Dedifferentiated amniotic fluid mesenchymal stem cell (primary cell): Measurements from ENCODE around the gene COA7.
A peak's percentile ranks its signal among the peaks of the same experiment; 100 is the strongest.
"Not testable (repeated sequence)": the region's sequence is repeated elsewhere in the genome, so short reads cannot be mapped to it uniquely, and the experiment has no call there.

Source experiments
- DNase-seq: peaks from one replicate; pipeline ENCODE4 v3.0.0-alpha.2; 2016; ENCODE audit errors: extremely low spot score

COA7 gene

DNA sequence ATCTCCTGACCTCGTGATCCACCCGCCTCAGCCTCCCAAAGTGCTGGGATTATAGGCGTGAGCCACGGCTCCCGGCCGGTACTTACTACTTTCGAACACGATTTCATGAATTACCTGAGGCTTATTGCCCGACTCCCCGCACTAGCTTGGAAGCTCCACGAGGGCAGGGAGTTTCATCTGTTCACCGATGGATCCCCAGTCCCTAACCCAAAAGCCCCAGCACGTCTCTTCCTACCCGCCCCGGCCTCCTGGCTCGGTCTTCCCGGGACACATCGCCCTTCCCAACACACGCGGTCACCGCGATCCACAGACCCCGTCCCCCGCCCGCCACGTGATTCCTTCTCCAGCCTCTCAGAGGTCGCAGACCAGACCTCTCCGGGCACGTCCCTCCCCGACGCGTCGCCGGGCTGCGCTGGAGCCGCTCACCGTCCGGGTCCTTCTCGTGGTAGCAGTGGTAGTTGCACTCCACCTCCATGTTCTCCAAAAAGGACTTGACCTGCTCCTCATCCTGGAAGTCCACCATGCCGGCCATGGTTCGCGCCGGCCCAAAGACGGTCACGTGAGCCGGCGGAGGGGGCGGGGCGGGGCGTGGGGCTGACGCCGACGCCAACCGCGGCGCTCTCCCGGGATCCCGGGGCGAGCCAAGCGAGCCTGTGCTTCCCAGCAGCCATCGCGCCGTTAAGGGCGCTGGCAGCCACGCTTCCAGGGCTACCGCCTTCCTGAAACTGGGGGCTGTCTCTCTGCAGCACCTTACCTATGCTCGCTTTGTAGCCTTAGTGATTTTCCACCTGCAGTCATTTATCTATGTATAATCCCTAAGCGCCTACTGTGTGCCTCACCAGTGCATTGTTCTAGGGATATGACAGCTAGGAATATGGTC, at the start of gene COA7:
Gene COA7, minus strand, starts transcription at position 553 of the 880 bp plus-strand sequence. Its CDS starts 21 bp downstream, at position 532.
- peak; percentile 67 for DNase-seq

DNA sequence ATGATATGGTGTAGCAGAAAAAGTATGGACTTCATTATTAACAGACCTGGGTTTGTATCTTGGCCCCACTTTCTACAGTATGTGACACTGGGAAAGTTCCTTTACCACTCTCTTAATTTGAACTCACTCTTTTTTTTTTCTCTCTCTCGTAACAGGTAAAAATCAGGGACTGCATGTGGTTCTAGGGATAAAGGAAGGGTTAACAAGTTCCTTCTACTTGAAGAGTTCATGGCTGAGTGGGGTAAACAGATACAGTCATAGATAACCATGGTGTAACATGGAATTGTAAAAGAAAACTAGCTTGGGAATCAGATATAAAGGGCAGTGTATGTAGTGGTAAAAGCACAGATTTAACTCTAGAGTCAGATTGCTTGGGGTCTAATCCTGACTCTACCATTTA, 49.3 kb upstream of the COA7 start:
- DNase-seq: no peak

DNA sequence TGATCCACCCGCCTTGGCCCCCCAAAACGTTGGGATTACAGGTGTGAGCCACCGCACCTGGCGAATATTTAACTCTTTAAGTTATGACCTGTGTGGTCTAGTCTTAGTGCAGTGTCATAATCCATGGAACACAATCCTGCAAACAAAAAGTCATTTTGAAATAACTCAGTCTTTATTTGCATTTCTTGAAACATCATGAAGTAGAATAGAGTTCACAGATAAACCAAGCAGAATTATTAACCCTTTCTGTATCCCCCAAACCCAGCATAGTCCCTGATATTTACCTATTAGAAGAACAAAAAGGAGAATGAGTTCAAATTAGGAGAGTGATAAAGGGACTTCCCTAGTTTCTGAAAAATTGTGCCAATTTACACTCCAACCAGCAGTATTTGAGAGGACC, 48.0 kb upstream of the COA7 start:
- DNase-seq: no peak

DNA sequence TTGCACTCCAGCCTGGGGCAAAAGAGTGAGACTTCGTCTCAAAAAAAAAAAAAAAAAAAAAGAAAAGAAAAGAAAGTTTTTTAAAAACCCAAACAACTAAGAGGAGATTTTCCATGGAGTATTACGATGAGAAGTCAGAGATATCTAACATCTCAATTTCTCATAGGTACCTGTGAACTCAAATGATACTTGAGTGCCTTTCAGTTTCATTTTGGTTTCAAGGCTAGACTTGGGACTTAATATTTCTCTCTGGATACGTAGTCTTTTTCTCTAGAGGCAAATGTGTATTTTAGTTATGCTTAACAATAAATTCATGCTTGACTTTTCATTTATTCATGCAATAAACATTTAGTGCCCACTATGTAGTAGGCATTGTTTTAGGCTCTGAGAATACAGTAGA, 43.1 kb upstream of the COA7 start:
- DNase-seq: no peak

DNA sequence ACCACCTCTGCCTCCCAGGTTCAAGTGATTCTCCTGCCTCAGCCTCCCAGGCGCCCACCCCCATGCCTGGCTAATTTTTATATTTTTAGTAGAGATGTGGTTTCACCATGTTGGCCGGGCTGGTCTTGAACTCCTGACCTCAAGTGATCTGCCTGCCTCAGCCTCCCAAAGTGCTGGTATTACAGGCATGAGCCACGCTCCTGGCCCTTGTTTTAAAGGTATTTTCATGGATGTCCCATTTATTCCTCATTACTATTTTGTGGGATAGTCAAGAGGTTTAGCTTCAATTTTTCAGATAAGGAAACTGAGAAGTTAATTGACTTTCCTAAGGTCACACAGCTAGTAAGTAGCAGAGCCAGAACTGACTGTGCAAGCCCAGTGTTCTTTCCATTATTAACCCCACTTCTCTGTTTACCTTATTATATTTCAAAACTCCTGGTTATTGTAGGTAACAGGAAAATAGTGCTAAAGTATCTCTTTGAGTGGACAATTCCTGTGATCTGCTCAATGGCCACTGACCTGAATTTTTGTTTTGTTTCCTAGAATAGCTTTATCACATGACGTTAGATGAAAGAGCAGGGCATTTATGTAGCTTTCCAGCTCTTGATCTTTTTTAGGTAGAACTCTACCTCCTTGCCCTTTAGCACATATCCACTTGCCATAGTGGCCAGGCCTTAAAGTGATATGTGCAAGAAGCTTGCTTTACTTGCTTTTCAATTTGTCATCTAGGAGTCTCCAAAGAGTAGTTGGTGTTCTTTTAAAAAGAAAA, 41.7 kb upstream of the COA7 start:
- no peak for DNase-seq

DNA sequence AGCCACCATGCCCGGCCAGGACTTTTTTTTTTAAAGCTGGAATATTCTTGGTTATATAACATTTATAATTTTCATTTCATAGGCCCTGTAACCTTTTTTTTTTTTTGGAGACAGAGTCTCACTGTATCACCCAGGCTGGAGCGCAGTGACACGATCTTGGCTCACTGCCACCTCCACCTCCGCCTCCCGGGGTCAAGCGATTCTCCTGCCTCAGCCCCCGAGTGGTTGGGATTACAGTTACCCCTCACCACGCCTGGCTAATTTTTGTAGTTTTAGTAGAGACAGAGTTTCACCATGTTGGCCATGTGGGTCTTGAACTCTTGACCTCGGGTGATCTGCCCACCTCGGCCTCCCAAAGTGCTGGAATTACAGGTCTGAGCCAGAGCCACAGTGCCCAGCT, 40.7 kb upstream of the COA7 start:
- DNase-seq: no peak

DNA sequence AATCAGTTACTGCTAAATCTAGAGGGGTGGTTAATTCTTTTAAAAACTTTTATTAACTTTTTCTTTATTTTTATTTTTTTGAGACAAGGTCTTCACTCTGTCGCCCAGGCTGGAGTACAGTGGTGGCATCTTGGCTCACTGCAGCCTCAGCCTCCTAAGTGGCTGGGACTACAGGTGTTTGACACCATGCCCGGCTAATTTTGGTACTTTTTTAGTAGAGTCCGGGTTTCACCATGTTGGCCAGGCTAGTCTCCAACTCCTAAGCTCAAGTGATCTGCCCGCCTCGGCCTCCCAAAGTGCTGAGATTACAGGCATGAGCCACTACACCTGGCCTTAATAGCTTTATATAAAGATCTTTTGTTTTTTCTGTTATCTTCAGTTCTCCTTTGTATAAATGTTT, 40.0 kb upstream of the COA7 start:
- DNase-seq: no peak

DNA sequence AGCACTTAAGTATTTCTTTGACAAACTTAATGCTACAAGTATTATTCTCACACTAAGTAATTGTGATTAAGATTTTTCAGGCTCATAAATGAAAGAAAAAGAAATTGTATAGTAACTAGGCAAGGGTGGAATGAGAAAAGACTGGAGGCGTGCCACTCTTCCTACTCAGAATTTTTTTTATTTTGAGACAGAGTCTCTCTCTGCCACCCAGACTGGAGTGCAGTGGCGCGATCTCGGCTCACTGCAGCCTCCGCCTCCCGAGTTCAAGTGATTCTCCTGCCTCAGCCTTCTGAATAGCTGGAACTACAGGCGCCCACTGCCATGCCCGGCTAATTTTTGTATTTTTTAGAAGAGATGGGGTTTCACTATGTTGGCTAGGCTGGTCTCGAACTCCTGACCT, 37.2 kb upstream of the COA7 start:
- DNase-seq: not testable (repeated sequence)

DNA sequence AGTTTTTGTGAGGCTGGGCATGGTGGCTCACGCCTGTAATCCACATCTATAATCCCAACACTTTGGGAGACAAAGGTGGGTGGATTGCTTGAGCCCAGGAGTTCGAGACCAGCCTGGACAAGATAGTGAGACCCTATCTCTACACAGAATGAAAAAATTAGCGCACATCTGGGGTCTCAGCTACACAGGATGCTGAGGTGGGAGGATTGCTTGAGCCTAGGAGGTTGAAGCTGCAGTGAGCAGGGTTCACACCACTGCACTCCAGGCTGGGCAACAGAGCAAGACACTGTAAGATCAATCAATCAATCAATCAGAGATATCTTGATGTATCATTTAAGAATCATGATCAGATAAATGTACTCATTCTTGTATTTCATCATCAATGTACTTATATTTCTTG, 35.2 kb upstream of the COA7 start:
- DNase-seq: no peak

DNA sequence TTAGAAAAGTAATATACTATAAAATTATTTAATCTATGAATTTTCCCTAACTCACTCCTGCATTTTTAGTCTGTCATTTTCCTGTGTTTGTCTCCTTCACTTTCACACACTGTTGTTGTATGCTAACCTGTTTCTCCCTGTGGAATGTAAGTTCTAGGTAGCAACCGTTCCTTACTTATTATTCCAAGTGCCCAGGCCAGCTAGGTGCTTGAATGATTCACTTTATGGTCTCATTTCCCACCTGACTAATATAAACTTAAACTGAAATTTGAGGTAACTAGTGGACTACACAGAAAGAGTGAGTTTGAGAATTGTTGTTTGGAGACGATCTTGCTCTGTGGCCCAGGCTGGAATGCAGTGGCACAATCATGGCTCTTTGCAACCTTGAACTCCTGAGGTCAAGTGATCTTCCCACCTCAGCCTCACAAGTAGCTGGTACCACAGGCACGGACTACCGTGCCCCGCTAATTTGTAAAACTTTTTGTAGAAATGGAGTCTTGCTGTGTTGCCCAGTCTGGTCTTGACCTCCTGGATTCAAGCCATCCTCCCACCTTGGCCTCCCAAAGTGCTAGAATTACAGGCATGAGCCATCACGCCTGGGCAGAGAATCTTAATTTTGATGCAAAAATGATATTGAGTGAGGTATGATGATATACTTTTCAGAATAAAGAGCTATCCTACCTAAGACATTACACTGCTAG, 30.0 kb upstream of the COA7 start:
- no peak for DNase-seq

DNA sequence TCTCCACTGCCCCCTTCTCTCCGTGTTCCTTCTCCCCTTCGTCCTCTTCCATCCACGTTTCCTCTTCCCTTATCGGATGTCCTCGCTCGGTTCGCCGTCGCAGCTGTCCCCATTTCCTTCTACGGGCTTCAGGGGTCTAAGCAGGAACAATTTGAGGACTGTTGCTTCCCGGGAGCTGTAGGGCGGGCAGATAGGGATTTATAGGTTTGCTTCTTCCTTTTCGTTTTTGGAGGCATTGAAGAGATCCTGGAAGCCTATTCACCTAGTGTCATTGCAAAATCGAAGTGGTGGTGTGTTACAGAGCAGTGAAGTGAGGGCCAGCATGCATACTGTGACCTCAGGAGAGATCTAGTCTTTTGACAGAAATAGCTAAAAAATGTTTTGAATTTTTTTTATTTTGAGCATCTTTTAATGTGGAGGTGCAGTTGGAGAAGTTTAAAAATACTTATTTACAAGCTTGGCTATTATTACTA, 29.0 kb upstream of the COA7 start:
- no peak for DNase-seq

DNA sequence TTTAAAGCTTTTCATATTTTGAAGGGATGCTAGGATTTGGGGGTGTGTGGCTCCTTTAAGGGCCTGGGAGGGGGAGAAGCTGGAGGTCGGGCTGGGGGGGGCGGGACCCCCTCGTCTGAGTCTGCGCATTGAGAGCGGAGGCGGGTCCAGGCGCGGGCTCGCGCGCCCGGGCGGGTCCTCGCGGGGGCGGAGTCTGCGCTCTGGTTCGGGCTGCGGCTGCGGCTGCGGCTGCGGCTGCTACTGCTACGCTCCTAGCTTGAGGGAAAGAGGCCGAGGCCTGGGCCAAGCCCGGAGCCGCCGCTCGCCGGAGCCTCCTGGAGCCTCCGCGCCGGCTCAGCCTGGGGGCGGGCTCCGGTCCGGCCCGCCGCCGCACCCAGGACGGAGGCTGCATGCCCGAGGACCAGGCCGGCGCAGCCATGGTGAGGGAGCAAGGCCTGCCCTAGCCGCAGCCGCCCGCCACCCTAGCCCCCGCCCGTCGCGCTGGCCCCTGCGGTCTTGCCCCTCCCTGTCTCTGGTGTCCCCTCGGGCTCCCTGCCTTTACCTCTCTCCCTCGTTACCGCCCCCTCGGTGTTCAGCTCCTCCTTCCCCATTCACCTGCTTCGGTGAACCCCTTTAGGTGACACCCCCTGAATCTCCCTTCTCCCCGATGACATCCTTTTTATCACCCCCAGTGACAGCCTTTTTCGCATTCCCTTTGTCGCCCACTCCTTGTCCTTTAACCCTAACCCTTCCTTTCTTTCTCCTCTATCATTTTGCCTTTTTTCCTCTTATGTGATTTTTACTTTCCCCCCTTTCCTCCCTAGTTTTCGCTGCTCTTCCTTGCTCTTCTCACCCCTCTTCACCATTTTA, 28.3 kb upstream of the COA7 start, which contains the start of gene ZYG11B:
Gene ZYG11B, plus strand, starts transcription at position 189 of the 849 bp plus-strand sequence. Its CDS starts 201 bp downstream, at position 390.
- peak; percentile 74 for DNase-seq

DNA sequence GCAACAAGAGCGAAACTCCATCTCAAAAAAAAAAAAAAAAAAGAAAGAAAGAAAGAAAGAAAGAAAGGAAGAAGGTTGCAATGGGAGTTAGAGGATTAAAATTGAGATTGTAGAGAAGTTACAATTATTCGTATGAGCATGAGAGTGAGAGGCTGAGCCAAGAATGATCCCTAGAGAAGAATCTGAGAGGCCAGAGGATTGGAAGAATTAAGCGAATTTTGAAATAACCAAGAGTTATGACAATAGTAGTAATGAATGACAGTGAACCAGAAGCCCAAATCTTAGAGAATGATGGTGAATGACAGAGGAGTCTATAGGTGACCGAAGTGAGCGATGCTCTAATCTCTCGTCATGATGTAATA, 27.7 kb upstream of the COA7 start:
- no peak for DNase-seq

DNA sequence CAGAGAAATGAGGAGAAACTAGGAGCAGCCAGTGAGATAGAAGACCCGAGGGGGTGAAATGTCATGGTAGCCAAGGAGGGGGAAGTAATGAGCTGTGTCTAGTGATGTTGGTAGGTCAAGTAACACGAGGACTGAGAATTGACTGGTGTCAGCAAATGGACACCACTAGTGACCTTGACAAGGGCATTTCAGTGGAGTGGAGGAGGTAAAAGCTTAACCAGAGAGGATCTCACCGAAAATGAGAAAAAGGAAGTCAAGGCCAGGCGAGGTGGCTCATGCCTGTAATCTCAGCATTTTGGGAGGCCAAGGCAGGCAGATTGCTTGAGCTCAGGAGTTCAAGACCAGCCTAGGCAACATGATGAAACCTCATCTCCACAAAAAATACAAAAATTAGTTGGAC, 25.1 kb upstream of the COA7 start:
- no peak for DNase-seq

DNA sequence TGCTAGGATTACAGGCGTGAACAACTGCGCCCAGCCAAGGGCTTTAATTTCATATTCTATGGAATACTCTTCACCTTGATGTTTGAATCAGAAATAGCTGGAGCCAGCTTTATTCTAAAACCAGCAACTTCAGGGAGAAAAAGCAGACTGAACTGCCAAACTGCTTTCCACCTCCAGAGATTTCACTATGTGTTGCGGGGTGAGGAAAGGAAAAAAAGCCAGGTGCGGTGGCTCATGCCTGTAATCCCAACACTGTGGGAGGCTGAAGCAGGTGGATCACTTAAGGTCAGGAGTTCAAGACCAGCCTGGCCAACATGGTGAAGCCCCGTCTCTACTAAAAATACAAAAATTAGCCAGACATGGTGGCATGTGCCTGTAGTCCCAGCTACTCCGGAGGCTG, 17.1 kb upstream of the COA7 start:
- not testable (repeated sequence) for DNase-seq

DNA sequence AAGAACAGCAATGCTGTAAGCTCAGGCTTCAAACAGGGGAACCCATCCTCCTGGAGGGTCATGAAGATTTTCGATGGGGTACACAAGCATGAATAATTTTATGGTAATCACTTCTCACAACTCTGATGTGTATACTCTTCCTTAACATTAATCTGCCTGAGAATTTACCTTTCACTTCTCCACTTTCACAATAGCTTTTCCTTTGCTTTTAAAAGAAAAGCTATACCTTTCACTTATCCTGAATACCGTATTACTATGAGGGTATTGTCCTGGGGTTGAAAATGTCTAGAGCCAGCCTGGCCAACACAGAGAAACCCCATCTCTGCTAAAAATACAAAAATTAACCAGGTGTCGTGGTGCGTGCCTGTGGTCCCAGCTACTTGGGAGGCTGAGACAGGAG, 15.4 kb upstream of the COA7 start:
- DNase-seq: no peak

DNA sequence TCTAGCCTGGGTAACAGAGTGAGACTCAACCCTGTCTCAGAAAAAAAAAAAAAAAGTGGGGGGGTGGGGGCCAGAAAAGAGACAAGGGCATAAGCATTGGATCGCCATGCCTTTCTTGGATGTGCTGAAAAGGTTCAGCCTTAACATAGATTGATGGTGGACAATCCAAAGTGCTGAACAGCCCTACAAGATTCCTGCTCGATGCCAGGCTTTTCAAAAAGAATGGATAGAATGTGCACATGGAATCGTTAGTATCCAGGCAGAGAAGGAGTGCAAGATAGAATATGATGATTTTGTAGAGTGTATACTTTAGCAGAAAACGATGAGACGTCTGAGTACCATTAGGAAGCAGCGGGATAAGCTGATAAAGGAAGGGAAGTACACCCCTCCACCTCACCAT, 10.9 kb upstream of the COA7 start:
- DNase-seq: no peak

DNA sequence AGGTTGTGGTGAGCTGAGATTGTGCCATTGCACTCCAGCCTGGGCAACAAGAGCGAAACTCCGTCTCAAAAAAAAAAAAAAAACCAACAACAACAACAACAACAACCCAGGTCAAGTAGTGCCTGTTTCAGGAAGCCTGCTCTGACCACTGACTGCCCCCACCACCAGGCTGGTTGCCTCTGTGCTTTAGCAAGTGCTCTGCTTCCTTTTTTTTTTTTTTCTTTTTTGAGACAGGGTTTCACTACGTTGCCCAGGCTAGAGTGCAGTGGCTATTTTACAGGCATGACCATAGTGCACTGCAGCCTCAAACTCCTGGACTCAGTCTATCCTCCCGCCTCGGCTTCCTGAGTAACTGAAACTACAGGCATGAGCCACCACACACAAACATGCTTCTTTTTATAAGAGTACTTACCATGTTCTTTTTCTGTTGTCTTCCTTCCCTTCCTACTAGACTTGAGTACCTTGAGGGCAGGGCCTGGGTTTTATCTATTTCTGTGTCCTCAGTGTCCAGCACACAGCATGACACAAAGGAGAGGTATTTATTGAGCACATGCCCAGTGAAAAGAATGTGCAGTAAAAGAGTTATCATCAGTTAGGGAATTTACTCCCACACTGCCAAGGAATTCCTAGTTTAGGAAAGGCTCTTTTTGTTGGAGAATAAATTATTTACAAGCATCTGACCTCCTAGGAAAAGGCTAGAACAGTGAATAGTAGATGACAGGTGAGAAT, 9.9 kb upstream of the COA7 start:
- DNase-seq: peak; percentile 37

DNA sequence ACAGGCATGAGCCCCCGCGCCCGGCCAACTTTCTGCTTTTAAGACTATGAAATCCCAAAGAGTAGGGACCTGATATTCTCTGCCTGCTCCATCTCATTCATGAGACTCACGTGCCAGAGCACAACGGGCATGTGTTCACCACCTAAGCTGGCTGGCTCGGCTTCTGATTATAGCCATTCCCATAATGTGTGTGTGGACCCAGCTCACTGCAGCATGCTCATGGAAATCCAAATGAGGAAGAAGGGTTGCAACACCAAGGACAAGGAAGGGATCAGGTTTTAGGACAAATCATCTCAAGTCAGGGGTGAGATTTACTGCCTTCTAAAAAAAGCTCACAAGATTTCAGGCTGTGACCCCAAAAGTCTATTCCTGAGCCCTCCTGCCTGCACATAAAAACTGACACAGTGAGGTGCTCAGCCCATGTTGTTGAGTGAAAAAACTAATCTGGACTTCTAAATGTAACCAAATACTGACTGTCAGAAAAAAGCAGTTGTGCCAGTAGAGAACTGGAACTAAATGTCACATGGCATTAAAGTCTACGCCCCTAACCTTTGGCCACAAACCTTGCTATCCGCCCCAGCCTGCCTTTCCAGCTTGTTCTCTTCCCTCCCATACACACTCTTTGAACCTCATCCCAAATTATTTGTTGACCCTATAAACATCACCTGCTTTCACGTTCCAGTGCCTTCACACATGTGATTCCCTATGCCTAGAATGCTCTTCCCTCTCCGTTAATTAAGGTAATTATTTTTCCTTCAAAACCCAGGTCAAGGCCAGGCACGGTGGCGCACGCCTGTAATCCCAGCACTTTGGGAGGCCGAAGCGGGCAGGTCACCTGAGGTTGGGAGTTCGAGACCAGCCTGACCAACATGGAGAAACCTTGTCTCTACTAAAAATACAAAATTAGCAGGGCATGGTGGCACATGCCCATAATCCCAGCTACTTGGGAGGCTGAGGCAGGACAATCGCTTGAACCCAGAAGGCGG, 9.1 kb upstream of the COA7 start:
- no peak for DNase-seq
